ENCODE measurements around the gene BMP6. TPM values are rescaled to one million over a fixed set of nuclear protein-coding genes. Genes with fewer than 3 reads are reported as not detected.

BMP6 gene
- total and polyA plus RNA-seq, 2 of the 8 experiments (the other 6 are each of a cell fraction or from before 2014, with no cell fraction given), result 2.0 to 2.1 TPM

DNA sequence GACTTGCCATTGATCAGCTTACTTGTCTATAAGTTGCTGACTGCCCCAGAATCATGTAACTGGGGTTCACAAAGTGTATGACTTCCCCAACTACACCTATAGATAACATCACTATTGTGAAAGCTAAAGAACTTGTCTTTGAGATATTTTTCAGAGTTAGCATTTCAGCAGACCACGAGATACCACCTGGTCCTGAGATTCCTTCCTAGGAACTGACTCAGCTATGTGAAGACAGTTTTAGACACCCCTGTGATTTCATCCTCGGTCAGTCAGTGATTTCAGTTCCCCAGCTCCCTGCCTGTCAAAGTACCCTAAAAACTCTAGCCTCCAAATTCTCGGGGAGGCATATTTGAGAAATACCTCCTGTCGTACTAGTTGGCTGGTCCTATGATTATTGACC, 122.3 kb downstream of the BMP6 start (continued):
- no peak for TF ChIP-seq KDM4A (IDR thresholded peaks at IDR 0.05; ENCODE audit: low read depth, low read length, severe bottlenecking)
- no peak for TF ChIP-seq SP1 (IDR thresholded peaks at IDR 0.05; ENCODE audit: low read depth, low read length)

Data from H1 (cell line).